ENCODE measurements around the gene CNTNAP5. TPM values are rescaled to one million over a fixed set of nuclear protein-coding genes. Genes with fewer than 3 reads are reported as not detected.

CNTNAP5 gene
- total RNA-seq, 2 experiments from 2014 or later, result not detected

- CTCF ChIA-PET, result no interaction called here
- TF ChIP-seq, protein P1, sequence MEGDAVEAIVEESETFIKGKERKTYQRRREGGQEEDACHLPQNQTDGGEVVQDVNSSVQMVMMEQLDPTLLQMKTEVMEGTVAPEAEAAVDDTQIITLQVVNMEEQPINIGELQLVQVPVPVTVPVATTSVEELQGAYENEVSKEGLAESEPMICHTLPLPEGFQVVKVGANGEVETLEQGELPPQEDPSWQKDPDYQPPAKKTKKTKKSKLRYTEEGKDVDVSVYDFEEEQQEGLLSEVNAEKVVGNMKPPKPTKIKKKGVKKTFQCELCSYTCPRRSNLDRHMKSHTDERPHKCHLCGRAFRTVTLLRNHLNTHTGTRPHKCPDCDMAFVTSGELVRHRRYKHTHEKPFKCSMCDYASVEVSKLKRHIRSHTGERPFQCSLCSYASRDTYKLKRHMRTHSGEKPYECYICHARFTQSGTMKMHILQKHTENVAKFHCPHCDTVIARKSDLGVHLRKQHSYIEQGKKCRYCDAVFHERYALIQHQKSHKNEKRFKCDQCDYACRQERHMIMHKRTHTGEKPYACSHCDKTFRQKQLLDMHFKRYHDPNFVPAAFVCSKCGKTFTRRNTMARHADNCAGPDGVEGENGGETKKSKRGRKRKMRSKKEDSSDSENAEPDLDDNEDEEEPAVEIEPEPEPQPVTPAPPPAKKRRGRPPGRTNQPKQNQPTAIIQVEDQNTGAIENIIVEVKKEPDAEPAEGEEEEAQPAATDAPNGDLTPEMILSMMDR (IDR thresholded peaks at IDR 0.05), result no peak
- Histone ChIP-seq H3K27me3 (ENCODE audit: control insufficient read depth in 1 of 2, insufficient read depth in 2 of 2, low read length in 2 of 2) (no peaks in the 10 kb centered on the region), H3K9me3 (ENCODE audit: control insufficient read depth in 1 of 2, insufficient read depth in 1 of 2, low read length in 2 of 2) (peaks cover 0 to 9% of the 10 kb centered on the region in 2 experiments), H3K27ac (ENCODE audit: low read depth in 1 of 2, low read length in 2 of 2) (no peak overlapping the region), H3K4me1 (ENCODE audit: insufficient read depth, low read length) (no peaks in the 10 kb centered on the region), H3K36me3 (ENCODE audit: insufficient read depth, low read length) (no peaks in the 10 kb centered on the region), H3K4me3 (ENCODE audit: low read length) (no peak overlapping the region)
- H3K27me3 Mint-ChIP-seq, result no peaks in the 10 kb centered on the region
- DNase-seq, result no peak
- no peak overlapping the region for H3K4me3 Mint-ChIP-seq
- POLR2A ChIA-PET, result no interaction called here
- no peaks in the 10 kb centered on the region for H3K36me3 Mint-ChIP-seq (ENCODE audit: low read depth)
- no peak for ATAC-seq (ENCODE audit: poor library complexity)
- H3K4me1 Mint-ChIP-seq (ENCODE audit: low read depth), result no peaks in the 10 kb centered on the region
- peaks cover 6% of the 10 kb centered on the region for H3K9me3 Mint-ChIP-seq
- H3K27ac Mint-ChIP-seq, result no peak overlapping the region
- intact Hi-C loops (cut with DNase I, micrococcal nuclease), result no loop called here
Observed at GRCh38 chr2:124623560-124623959, 598.5 kb downstream of the CNTNAP5 start.

GRCh38 chr2:124625561-124625960 lies 600.5 kb downstream of the CNTNAP5 start:
- no peak overlapping the region for H3K4me3 ChIP-seq (ENCODE audit: low read length)
- ATAC-seq (ENCODE audit: poor library complexity) (no peak), DNase-seq (no peak)
- Mint-ChIP-seq H3K4me1 (ENCODE audit: low read depth) (no peaks in the 10 kb centered on the region), H3K4me3 (no peak overlapping the region), H3K36me3 (ENCODE audit: low read depth) (no peaks in the 10 kb centered on the region), H3K9me3 (no peaks in the 10 kb centered on the region), H3K27me3 (no peaks in the 10 kb centered on the region), H3K27ac (no peak overlapping the region)
- no peaks in the 10 kb centered on the region for H3K27me3 ChIP-seq (ENCODE audit: control insufficient read depth in 1 of 2, insufficient read depth in 2 of 2, low read length in 2 of 2)
- no peaks in the 10 kb centered on the region for H3K4me1 ChIP-seq (ENCODE audit: insufficient read depth, low read length)
- TF ChIP-seq, protein P1 (IDR thresholded peaks at IDR 0.05), result no peak
- CTCF ChIA-PET, result no interaction called here
- no peaks in the 10 kb centered on the region for H3K36me3 ChIP-seq (ENCODE audit: insufficient read depth, low read length)
- POLR2A ChIA-PET, result no interaction called here
- H3K9me3 ChIP-seq (ENCODE audit: control insufficient read depth in 1 of 2, insufficient read depth in 1 of 2, low read length in 2 of 2), result peaks cover 0 to 9% of the 10 kb centered on the region in 2 experiments
- intact Hi-C loops (cut with DNase I, micrococcal nuclease), result no loop called here
- H3K27ac ChIP-seq (ENCODE audit: low read depth in 1 of 2, low read length in 2 of 2), result no peak overlapping the region

GRCh38 chr2:124626993-124627392 lies 601.9 kb downstream of the CNTNAP5 start:
- intact Hi-C loops (cut with DNase I, micrococcal nuclease), result no loop called here
- Mint-ChIP-seq H3K36me3 (ENCODE audit: low read depth) (no peaks in the 10 kb centered on the region), H3K9me3 (no peaks in the 10 kb centered on the region), H3K4me3 (no peak overlapping the region), H3K27me3 (no peaks in the 10 kb centered on the region), H3K4me1 (ENCODE audit: low read depth) (no peaks in the 10 kb centered on the region), H3K27ac (no peak overlapping the region)
- H3K4me3 ChIP-seq (ENCODE audit: low read length), result no peak overlapping the region
- ChIA-PET POLR2A (no interaction called here), CTCF (no interaction called here)
- ATAC-seq (ENCODE audit: poor library complexity), result no peak
- no peaks in the 10 kb centered on the region for H3K36me3 ChIP-seq (ENCODE audit: insufficient read depth, low read length)
- TF ChIP-seq, protein P1 (IDR thresholded peaks at IDR 0.05), result no peak
- H3K27me3 ChIP-seq (ENCODE audit: control insufficient read depth in 1 of 2, insufficient read depth in 2 of 2, low read length in 2 of 2), result no peaks in the 10 kb centered on the region
- no peak for DNase-seq
- no peak overlapping the region for H3K27ac ChIP-seq (ENCODE audit: low read depth in 1 of 2, low read length in 2 of 2)
- H3K4me1 ChIP-seq (ENCODE audit: insufficient read depth, low read length), result no peaks in the 10 kb centered on the region
- H3K9me3 ChIP-seq (ENCODE audit: control insufficient read depth in 1 of 2, insufficient read depth in 1 of 2, low read length in 2 of 2), result peaks cover 0 to 9% of the 10 kb centered on the region in 2 experiments
